ENCODE data around the gene CPNE4.

GRCh38 chr3:132083159-132083558 is 48.3 kb upstream of the CPNE4 start:
- TF ChIP-seq PRPF4 (IDR thresholded peaks at IDR 0.05; ENCODE audit: insufficient read depth, low read depth, low read length, poor library complexity, severe bottlenecking) = no peak
- no peak for TF ChIP-seq NR4A1 (CRISPR knock-in tag; IDR thresholded peaks at IDR 0.05)
- no peak for TF ChIP-seq NR4A1 (tag; IDR thresholded peaks at IDR 0.05)
- TF ChIP-seq CTCF (IDR thresholded peaks at IDR 0.05 in 2 of 3, conservative IDR thresholded peaks at IDR 0.05 in 1 of 3; ENCODE audit: insufficient read depth in 2 of 3, low read depth in 1 of 3, low read length in 3 of 3) = no peak
- no peak for TF ChIP-seq ZBTB40 (IDR thresholded peaks at IDR 0.05)
- no peak for TF ChIP-seq ZBTB40 (CRISPR knock-in tag; IDR thresholded peaks at IDR 0.05)
- no peak for TF ChIP-seq TCF7L2 (IDR thresholded peaks at IDR 0.05; ENCODE audit: low read depth, low read length)
- no peak for TF ChIP-seq ZBTB11 (CRISPR knock-in tag; IDR thresholded peaks at IDR 0.05)
- TF ChIP-seq IRF1 (CRISPR knock-in tag; IDR thresholded peaks at IDR 0.05; ENCODE audit: borderline replicate concordance) = no peak
- TF ChIP-seq SFPQ (IDR thresholded peaks at IDR 0.05; ENCODE audit: low read depth, low read length) = no peak
- no peak for TF ChIP-seq HDAC6 (IDR thresholded peaks at IDR 0.05; ENCODE audit: low read depth, low read length)

Measured in K562 (cell line).